GM21619 (cell line): Measurements from ENCODE around the gene TAS1R2.
"Not testable (repeated sequence)": the region's sequence is repeated elsewhere in the genome, so short reads cannot be mapped to it uniquely, and the experiment has no call there.

Experiments used
- ATAC-seq: cut with Tn5 transposase; IDR thresholded peaks from one replicate; pipeline ENCODE4 v1.9.1; 2021; ENCODE audit not compliant: unreplicated experiment

TAS1R2 gene

DNA sequence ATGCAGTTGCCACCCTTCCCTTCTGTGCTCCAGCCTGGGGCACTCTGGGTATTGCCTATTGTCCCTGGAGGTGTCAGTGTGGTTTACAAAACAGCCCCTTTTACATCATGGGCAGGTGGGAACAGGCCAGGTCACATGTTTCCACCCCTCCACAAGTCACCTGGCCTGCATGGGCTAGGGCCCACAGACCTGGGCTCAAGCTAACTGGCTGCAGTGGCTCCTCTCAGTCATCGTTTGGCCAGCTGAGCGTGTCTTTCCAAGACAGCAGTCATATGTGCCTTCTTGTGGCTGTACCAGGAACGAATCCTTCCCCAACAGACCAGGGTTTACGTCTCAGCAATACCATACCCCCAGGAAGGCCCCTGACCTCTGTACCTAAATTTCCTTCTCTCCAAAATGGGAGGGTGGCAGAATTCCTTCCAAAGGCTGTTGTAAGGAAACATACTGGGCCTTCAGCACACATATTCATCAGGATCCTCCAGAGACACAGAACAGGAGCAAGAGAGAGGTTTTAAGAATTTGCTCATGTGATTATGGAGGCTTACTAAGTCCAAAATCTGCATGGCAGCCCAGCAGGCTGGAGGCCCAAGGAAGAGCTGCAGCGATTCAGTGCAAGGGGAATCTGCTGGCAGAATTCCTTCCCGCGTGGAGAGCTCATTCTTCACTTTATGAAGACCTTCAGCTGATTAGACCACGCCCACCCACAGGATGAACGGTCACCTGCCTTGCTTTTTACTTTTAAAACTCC is 10.6 kb upstream of the TAS1R2 start:
- ATAC-seq: no peak

DNA sequence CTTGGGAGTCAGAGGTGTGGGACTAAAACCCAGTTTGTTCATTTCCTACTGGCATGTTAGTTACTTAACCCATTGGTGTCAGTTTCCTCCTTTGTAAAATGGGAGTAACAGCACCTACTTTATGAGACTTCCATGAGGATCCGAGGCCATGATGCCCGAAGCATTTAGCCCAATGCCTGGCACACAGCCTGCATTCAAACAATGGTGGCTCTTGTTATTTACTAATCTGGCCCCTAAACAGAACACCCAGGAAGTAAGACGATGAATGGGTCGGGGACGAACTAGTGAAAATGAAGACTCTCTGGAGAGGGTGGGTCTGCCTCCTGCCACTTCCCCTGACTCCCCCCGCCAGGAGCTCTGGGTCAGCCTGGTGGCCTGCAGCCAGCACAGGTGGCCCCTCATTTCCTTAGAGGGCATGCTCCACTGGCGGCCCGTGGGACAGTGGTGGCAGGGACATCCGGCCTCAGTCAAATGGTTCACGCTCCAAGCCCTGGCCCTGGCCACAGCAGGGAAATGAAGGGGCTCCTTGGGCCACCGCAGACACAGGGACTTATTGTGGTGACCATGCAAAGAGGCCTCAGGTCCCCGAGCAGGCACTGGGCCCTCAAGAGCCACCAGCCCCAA is 9.5 kb upstream of the TAS1R2 start:
- ATAC-seq: no peak

DNA sequence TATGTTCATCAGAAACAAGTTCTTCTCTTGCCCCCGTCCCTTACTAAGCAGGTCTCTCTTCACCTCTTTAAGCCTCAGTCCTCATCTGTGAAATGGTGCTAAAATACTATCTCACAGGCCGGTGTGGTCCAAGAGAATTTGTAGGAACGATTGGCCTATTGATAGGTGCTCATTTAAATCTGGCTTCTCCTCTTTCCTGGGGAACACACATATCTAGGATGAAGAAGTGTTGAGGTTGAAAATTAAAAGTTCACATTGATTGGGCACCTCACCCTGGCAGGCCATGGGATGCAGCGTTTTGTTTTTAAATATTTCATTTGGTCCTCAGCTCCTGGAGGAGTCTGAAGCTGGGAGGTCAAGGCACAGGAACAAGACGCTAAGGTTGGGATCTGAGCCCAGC is 8.9 kb upstream of the TAS1R2 start:
- ATAC-seq: no peak

DNA sequence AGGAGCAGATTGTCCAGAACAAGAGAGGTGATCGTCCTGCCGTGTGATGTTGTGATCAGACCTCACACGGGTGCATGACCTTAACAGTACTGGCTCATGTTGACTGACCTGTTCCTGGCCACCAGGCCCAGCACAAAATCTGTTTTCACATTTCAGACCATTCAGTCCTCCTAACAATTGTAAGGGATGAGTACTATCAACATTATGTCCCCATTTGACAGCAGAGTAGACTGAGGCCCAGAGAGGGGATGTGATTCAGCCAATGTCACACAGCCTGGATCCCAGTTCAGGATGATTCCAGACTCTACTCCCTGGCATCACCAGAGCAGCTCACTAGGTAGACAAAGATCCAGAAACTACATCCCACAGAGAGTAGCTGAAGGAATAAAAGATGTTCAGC is 7.4 kb upstream of the TAS1R2 start:
- ATAC-seq: no peak

GRCh38 chr1:18866314-18866713 is 6.9 kb upstream of the TAS1R2 start:
- no peak for ATAC-seq

GRCh38 chr1:18865176-18865575 is 5.7 kb upstream of the TAS1R2 start:
- ATAC-seq: no peak

DNA sequence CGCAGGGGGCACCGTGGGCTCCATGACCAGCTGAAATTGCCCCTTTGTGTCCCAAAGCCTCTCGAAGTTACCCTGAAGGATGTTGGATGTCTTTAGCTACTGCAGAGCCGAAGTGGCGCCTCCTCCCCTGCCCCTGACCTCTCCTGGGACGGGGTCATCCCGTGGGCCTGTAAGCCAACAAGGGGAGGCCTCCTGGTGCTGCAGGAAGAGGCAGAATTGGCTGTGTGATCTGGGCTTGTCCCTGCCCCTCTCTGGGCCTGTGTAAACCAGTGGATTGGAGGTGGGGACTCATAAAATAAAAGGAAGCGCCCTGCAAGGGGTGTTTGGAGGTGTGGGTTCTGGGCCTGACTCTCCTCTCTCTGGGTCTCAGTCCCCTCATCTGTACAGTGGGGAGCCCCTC is 2.1 kb upstream of the TAS1R2 start:
- ATAC-seq: no peak

DNA sequence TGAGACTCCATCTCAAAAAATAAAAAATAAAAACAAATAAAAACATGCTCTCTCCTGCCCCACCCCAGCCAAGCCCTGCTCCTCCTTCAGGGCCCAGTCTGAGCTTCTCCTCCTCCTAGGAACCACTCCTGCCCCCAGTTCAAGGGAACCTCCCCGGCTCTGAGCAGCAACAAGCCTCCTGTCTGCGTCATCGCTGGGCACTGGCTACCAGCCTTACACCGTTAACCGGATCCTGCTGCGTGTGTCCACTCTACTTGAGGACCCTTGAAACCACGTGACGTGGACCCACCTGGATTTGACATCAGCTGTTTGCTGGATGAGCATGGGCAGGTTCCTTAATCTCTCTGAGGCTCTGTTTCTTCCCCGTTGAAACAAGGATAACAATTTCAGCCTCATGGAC is 1.6 kb upstream of the TAS1R2 start:
- no peak for ATAC-seq

GRCh38 chr1:18858070-18858688 is 1.3 kb downstream of the TAS1R2 start:
- ATAC-seq: no peak

DNA sequence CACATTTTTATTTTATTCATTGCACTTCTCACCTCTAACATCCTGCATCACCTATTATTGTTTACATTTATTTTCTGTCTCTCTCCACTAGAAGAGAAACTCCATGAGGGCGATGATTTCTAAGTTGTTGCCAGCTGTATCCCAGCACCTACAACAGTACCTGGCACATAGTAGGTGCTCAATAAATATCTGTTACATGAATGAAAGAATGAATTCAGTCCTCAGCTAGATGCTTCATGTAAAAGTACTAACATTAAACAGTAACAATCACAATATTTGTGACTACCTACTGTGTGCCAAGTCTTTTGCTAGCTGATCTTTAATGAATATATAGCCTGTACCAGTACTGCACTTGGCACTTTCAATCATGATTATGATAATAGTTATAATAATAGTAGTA is 3.0 kb downstream of the TAS1R2 start:
- no peak for ATAC-seq

- no peak for ATAC-seq
These were observed 3.9 kb downstream of the TAS1R2 start for GRCh38 chr1:18855573-18855972.

DNA sequence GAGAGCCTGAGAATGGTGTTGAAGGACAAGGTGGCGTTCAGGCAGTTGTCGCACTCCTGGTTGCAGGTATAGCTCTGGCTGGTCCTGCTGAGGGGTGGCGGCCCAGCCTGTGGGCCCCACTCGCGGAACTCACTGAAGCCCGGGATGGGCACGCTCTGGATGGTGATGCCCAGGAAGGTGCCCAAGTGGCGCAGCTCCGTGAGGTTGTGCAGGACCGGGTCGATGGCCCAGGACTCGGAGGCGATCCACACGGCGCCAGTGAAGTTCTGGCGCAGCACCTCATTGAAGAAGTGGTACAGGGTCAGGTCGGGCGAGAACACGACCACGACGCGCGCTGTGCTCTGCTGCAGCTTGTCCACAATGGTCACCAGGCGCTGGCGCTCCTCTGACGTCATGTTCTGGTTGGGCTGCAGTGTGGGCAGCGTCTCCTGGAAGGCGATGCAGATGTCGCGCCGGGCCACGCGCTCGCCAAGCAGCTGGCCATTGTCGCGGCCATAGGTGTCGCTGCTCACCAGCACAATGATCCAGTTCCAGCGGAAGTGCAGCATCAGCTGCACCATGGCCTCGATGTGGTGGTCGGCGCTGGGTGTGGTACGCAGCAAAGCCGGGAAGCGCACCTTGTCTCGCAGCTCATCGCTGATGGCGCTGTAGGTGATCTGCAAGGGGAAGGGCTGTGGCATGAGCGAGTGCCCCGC is 5.0 kb downstream of the TAS1R2 start:
- ATAC-seq: no peak

DNA sequence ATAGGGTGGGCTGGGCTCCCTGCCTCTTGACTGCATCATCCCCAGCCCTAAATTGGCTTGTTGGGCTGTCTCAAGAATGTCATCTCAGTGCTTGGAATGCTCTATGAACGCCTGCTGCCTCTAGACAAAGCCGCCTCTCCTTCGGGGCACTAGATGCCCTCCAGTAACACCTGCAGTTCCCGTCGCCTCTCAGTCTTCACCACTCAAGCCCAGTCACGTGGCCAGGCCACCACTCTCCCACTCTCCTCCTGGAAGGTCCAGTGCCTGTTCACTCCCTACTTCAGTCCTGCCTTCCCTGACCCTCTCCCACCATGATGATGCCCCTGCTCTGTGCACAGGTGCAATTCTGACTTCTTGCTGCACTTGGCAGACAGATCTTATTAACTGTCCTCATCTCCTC is 7.0 kb downstream of the TAS1R2 start:
- no peak for ATAC-seq

GRCh38 chr1:18849261-18849711 is 10.2 kb downstream of the TAS1R2 start:
- no peak for ATAC-seq

DNA sequence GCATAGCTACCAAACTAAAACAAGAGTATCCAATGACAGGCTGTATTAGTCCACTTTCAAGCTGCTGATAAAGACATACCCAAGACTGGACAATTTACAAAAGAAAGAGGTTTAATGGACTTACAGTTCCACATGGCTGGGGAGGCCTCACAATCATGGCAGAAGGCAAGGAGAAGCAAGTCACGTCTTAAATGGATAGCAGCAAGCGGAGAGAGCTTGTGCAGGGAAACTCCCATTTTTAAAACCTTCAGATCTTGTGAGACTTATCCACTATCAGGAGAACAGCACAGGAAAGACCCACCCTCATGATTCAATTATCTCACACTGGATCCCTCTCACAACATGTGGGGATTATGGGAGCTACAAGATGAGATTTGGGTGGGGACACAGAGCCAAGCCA is 11.7 kb downstream of the TAS1R2 start:
- not testable (repeated sequence) for ATAC-seq

DNA sequence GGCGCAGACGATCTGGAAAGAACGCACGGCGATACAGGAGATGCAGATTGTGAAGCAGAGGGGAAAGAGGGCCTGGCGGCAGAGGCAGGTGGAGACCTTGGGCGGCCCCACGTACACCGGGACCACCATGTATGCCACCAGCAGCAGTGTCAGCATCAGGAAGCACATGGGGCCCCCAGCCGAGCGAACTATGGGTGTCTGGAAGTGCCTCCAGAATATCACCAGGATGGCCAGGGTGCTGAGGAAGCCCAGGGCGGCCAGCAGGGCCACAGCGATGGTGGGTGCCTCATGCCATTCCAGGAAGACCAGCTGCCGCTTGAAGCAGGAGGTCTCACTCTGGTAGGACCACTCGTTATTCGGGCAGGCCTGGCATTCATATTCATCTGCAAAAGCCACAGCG is 19.3 kb downstream of the TAS1R2 start:
- ATAC-seq: no peak

DNA sequence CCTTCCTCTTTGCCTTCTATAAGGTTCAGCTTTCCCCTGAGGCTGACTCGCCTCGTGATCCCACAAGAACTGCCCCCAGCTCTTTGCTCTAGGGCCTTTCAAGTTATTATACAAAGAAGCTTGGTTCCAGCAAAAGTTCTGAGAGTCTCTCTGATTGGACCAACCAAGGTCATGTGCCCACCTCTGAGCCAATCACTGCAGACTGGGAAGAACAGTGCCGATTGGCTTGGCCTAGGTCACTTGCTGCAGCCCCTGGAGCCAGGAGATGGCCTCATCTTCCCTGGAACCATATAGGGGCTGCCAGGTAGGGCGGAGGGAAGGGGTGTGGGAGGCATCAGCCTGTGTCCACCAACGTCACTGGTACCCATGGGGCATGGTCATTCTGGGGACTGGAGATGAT is 22.8 kb downstream of the TAS1R2 start:
- no peak for ATAC-seq

DNA sequence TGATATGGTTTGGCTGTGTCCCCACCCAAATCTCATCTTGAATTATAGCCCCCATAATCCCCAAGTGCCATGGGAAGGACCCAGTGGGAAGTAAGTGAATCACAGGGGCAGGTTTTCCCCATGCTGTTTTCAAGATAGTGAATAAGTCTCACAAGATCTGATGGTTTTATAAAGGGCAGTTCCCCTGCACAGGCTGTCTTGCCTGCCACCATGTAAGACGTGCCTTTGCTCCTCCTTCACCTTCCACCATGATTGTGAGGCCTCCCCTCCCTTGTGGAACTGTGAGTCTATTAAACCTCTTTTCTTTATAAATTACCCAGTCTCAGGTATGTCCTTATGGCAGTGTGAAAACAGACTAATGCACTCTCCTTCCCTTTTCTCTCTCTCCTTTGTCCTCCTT is 27.1 kb downstream of the TAS1R2 start:
- ATAC-seq: not testable (repeated sequence)

- no peak for ATAC-seq
These were observed 27.8 kb downstream of the TAS1R2 start for GRCh38 chr1:18831656-18832055.

- ATAC-seq: no peak
These were observed 28.9 kb downstream of the TAS1R2 start for GRCh38 chr1:18830596-18830995.

GRCh38 chr1:18829671-18830070 is 29.8 kb downstream of the TAS1R2 start:
- ATAC-seq: no peak

- ATAC-seq: no peak
These were observed 31.2 kb downstream of the TAS1R2 start for GRCh38 chr1:18828224-18828623.
